HPDE6-E6E7 (cell line): ENCODE data around the gene CPEB2.

Experiments used
- DNase-seq: peaks from one replicate; pipeline ENCODE4 v3.0.0; 2011; ENCODE audit warnings: missing footprints; ENCODE audit errors: extremely low spot score

CPEB2 gene

GRCh38 chr4:15001869-15002658, at the start of gene CPEB2:
Gene CPEB2, plus strand, starts transcription at chr4:15002481. Its CDS starts 193 bp downstream, at chr4:15002674.
- DNase-seq = peak; percentile 63

GRCh38 chr4:14958436-14958835, 43.8 kb upstream of the CPEB2 start:
- no peak for DNase-seq

GRCh38 chr4:14961292-14961691, 41.0 kb upstream of the CPEB2 start:
- no peak for DNase-seq

GRCh38 chr4:14965071-14965470, 37.2 kb upstream of the CPEB2 start:
- no peak for DNase-seq

- DNase-seq = no peak
Measured at GRCh38 chr4:14967982-14968381, 34.3 kb upstream of the CPEB2 start.

- no peak for DNase-seq
Measured at GRCh38 chr4:14977830-14978229, 24.5 kb upstream of the CPEB2 start.

GRCh38 chr4:14984448-14984847, 17.8 kb upstream of the CPEB2 start:
- no peak for DNase-seq

- no peak for DNase-seq
Measured at GRCh38 chr4:14985161-14985560, 17.1 kb upstream of the CPEB2 start.

- no peak for DNase-seq
Measured at GRCh38 chr4:14985843-14986242, 16.4 kb upstream of the CPEB2 start.

- no peak for DNase-seq
Measured at GRCh38 chr4:14987054-14987453, 15.2 kb upstream of the CPEB2 start.

GRCh38 chr4:14990484-14990883, 11.8 kb upstream of the CPEB2 start:
- no peak for DNase-seq

- no peak for DNase-seq
Measured at GRCh38 chr4:14994242-14994641, 8.0 kb upstream of the CPEB2 start.

GRCh38 chr4:15001248-15001868, 923 bp upstream of the CPEB2 start:
- DNase-seq = peak; percentile 64

GRCh38 chr4:15002659-15003400, 549 bp downstream of the CPEB2 start:
- DNase-seq = peak; percentile 26

- DNase-seq = peak; percentile 12
Measured at GRCh38 chr4:15003401-15003890, 1.2 kb downstream of the CPEB2 start.

- no peak for DNase-seq
Measured at GRCh38 chr4:15003891-15004738, 1.8 kb downstream of the CPEB2 start.

GRCh38 chr4:15004739-15005301, 2.5 kb downstream of the CPEB2 start:
- peak; percentile 44 for DNase-seq

- DNase-seq = no peak
Measured at GRCh38 chr4:15005474-15006115, 3.3 kb downstream of the CPEB2 start.

- no peak for DNase-seq
Measured at GRCh38 chr4:15006416-15007024, 4.2 kb downstream of the CPEB2 start.

- no peak for DNase-seq
Measured at GRCh38 chr4:15007201-15007600, 4.9 kb downstream of the CPEB2 start.
